Urinary bladder (tissue), 4 donors: Measurements from ENCODE around the gene FEV. TPM values are rescaled to one million over a fixed set of nuclear protein-coding genes. Genes with fewer than 3 reads are reported as not detected.
"Not testable (repeated sequence)": the region's sequence is repeated elsewhere in the genome, so short reads cannot be mapped to it uniquely, and the experiment has no call there.

ENCODE experiments used
- DNase-seq: peaks from one replicate; pipeline ENCODE4 v3.0.0-alpha.2; 2015; ENCODE audit errors: extremely low spot score
- H3K27ac ChIP-seq: one replicate; pipeline ENCODE4 v1.5.1; 2013; ENCODE audit warnings: low read depth, mild to moderate bottlenecking, moderate library complexity
- H3K36me3 ChIP-seq: one replicate; pipeline ENCODE4 v1.6.1; 2013; ENCODE audit warnings: mild to moderate bottlenecking, moderate library complexity; ENCODE audit not compliant: insufficient read depth
- H3K4me1 ChIP-seq: one replicate; pipeline ENCODE4 v1.6.1; 2013; ENCODE audit warnings: mild to moderate bottlenecking, moderate library complexity; ENCODE audit not compliant: insufficient read depth
- H3K4me3 ChIP-seq: one replicate; pipeline ENCODE4 v1.5.1; 2013; ENCODE audit warnings: low read depth, low read length
- WGBS: extraction: QIAGEN DNeasy Blood & Tissue Kit; methylation state at CpG from one replicate; pipeline ENCODE4 v1.1.7; 2013; 5-methylcytosine and 5-hydroxymethylcytosine counted together
- polyA plus RNA-seq: library from polyadenylated mRNA; stranded (reverse); fragments of 200-250 nt; gene quantifications from one replicate; pipeline ENCODE4 v1.2.3, GENCODE V29; 2013
- small RNA-seq: library from RNA; depleted of rRNA; stranded (forward); fragments of <200 nt; gene quantifications from one replicate; pipeline ENCODE3, GENCODE V24; 2014
- total RNA-seq: library from RNA; depleted of rRNA; stranded (reverse); fragments of >200 nt; gene quantifications from one replicate; pipeline ENCODE4 v1.2.3, GENCODE V29; 2014
- donor health status: healthy with polysubstance abuse.
- donor health status: healthy.

Gene FEV
- total and polyA plus RNA-seq, 2 donors, result not detected

GRCh38 chr2:218944759-218945404 lies 40.1 kb downstream of the FEV start:
- Histone ChIP-seq H3K4me1 (no peaks in the 10 kb centered on the region), H3K27ac (no peak overlapping the region), H3K4me3 (no peak overlapping the region), H3K36me3 (no peaks in the 10 kb centered on the region)
- 71% methylated on average over 1 of the region's 1 CpG for WGBS
- no peak for DNase-seq

- DNase-seq, H3K27ac ChIP-seq, H3K4me1 ChIP-seq, H3K4me3 ChIP-seq, H3K36me3 ChIP-seq: not testable (repeated sequence)
- WGBS, result 94% methylated on average over 16 of the region's 25 CpGs
Observed at GRCh38 chr2:218931751-218932150, 53.2 kb downstream of the FEV start.

Small RNA genes within 50 kb of the gene (small RNA-seq; reads per million reads assigned to genes)
- 31.4 reads per million, percentile 96 among the genes with 10 or more reads in this experiment for gene MIR375

Other genes with a start within 250 kb of the FEV start
- gene CYP27A1, start 203.0 kb downstream of the FEV start, total RNA-seq, result 10.3 TPM
- gene CYP27A1, start 203.0 kb downstream of the FEV start, polyA plus RNA-seq, result 41.1 TPM
- 1.2 TPM for gene PRKAG3, start 153.4 kb downstream of the FEV start, total RNA-seq
- gene PRKAG3, start 153.4 kb downstream of the FEV start, polyA plus RNA-seq, result not detected
- gene WNT6, start 125.4 kb downstream of the FEV start, total RNA-seq, result 0.16 TPM
- gene WNT6, start 125.4 kb downstream of the FEV start, polyA plus RNA-seq, result 3.0 TPM
- gene WNT10A, start 104.3 kb downstream of the FEV start, total RNA-seq, result 1.9 TPM
- gene WNT10A, start 104.3 kb downstream of the FEV start, polyA plus RNA-seq, result 1.2 TPM
- 0.16 TPM for gene CDK5R2, start 25.5 kb downstream of the FEV start, total RNA-seq
- gene CDK5R2, start 25.5 kb downstream of the FEV start, polyA plus RNA-seq, result 0.23 TPM
- gene CRYBA2, start 8.2 kb upstream of the FEV start, total RNA-seq, result not detected
- gene CRYBA2, start 8.2 kb upstream of the FEV start, polyA plus RNA-seq, result not detected
- not detected for gene CFAP65, start 56.3 kb upstream of the FEV start, total RNA-seq
- not detected for gene CFAP65, start 56.3 kb upstream of the FEV start, polyA plus RNA-seq
- gene IHH, start 75.7 kb upstream of the FEV start, total RNA-seq, result not detected
- gene IHH, start 75.7 kb upstream of the FEV start, polyA plus RNA-seq, result 0.13 TPM
- 13.3 TPM for gene NHEJ1, start 175.6 kb upstream of the FEV start, total RNA-seq
- gene NHEJ1, start 175.6 kb upstream of the FEV start, polyA plus RNA-seq, result 17.6 TPM
- 2.2 TPM for gene SLC23A3, start 184.8 kb upstream of the FEV start, total RNA-seq
- 0.79 TPM for gene SLC23A3, start 184.8 kb upstream of the FEV start, polyA plus RNA-seq
- 23.0 TPM for gene CNPPD1, start 191.7 kb upstream of the FEV start, total RNA-seq
- gene CNPPD1, start 191.7 kb upstream of the FEV start, polyA plus RNA-seq, result 77.7 TPM
- 34.7 TPM for gene RETREG2, start 193.1 kb upstream of the FEV start, total RNA-seq
- 65.4 TPM for gene RETREG2, start 193.1 kb upstream of the FEV start, polyA plus RNA-seq
- gene ZFAND2B, start 221.6 kb upstream of the FEV start, total RNA-seq, result 15.3 TPM
- gene ZFAND2B, start 221.6 kb upstream of the FEV start, polyA plus RNA-seq, result 38.2 TPM
- gene ABCB6, start 233.8 kb upstream of the FEV start, total RNA-seq, result 25.7 TPM
- 54.8 TPM for gene ABCB6, start 233.8 kb upstream of the FEV start, polyA plus RNA-seq
- gene ATG9A, start 244.5 kb upstream of the FEV start, total RNA-seq, result 20.7 TPM
- gene ATG9A, start 244.5 kb upstream of the FEV start, polyA plus RNA-seq, result 54.6 TPM
- 30.6 TPM for gene ANKZF1, start 244.6 kb upstream of the FEV start, total RNA-seq
- 22.3 TPM for gene ANKZF1, start 244.6 kb upstream of the FEV start, polyA plus RNA-seq